ENCODE results near the gene ATF7. TPM values are rescaled to one million over a fixed set of nuclear protein-coding genes. Genes with fewer than 3 reads are reported as not detected.

The ATF7 gene
- total RNA-seq, 2 experiments from 2014 or later: 19.3 to 20.7 TPM

DNA sequence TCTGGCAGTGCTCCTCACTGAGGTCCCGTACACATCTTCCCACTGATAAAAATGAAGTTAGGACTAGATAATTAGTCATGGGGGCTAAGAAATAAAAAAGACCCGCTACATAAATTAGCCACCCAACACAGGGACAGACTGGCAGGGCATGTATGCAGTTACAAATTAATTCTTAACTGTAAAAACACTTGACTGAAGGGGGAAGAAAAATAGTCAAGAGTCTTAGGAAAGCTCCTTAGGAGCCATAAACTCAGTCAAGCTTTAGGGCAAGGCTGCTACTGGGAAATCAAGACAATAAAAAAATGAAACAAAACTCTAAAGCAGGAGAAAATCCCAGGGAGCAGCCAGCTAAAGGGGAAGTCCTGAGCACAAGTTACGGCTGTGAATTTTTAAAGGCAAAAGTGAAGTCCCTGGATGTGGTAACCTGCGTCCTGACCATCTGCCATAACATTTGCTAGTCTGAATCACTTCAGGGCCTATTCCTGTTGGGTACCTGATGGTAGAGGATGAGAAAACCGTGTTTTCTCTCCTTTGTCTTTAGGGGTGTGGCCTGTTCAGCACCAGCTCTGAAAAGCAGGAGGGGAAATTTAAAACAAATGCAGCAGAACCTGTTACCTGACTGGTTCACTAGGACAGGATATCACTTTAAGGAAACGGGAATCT is 111.4 kb downstream of the ATF7 start:
- no peaks in the 10 kb centered on the region for H3K27me3 Mint-ChIP-seq
- no peaks in the 10 kb centered on the region for H3K4me1 Mint-ChIP-seq (ENCODE audit: low read depth)
- POLR2A ChIA-PET: no interaction called here
- no peak overlapping the region for H3K27ac Mint-ChIP-seq
- CTCF ChIA-PET: interaction anchor here (0.9 to 1.2 kb wide), 2 partner anchors 40 to 162 kb away, joined by 4 to 6 read pairs; no protein-coding TSS in a partner anchor
- no peak overlapping the region for H3K4me3 Mint-ChIP-seq
- no peaks in the 10 kb centered on the region for H3K9me3 Mint-ChIP-seq
- H3K36me3 Mint-ChIP-seq: peaks cover 5% of the 10 kb centered on the region
- DNase-seq: no peak
- intact Hi-C loops (cut with micrococcal nuclease): no loop called here

DNA sequence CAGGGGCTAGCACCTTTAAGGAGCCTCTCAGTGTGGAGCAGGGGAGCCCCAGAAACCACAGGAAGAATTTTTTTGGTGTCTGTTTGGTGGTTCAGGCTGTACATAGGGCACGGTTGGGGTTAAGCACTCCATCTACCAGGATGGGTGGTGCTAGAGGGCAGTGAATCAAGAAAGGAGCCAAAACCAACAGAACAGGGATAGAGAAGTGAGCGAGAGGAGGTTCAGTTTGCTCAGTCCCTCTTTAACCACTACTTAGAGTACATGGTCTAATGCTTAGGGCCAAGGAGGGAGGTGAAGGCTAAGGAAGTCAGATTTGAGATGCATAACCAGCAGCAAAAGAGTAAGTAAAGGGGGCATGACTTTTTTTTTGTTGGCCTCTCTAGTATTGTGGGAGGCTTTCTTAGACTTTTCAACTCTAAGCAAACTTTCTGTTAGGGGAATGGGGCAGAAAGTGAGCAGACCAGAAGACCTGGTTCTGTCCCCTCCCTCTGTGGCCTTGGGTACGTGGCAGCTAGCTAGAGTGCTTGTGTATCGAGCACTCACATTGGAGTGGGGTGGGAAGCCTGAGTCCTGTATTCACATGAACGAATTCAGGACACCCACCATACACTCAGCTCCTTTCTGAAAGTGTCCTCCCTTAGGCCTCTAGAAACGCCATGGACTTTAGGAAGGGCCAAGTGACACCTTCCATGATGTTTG is 112.3 kb downstream of the ATF7 start:
- H3K27ac Mint-ChIP-seq: no peak overlapping the region
- H3K36me3 Mint-ChIP-seq: peaks cover 5% of the 10 kb centered on the region
- H3K9me3 Mint-ChIP-seq: no peaks in the 10 kb centered on the region
- CTCF ChIA-PET: no interaction called here
- peaks cover under 1% of the 10 kb centered on the region for H3K4me1 Mint-ChIP-seq (ENCODE audit: low read depth)
- POLR2A ChIA-PET: no interaction called here
- H3K27me3 Mint-ChIP-seq: no peaks in the 10 kb centered on the region
- no peak for DNase-seq
- intact Hi-C loops (cut with micrococcal nuclease): no loop called here
- no peak overlapping the region for H3K4me3 Mint-ChIP-seq

DNA sequence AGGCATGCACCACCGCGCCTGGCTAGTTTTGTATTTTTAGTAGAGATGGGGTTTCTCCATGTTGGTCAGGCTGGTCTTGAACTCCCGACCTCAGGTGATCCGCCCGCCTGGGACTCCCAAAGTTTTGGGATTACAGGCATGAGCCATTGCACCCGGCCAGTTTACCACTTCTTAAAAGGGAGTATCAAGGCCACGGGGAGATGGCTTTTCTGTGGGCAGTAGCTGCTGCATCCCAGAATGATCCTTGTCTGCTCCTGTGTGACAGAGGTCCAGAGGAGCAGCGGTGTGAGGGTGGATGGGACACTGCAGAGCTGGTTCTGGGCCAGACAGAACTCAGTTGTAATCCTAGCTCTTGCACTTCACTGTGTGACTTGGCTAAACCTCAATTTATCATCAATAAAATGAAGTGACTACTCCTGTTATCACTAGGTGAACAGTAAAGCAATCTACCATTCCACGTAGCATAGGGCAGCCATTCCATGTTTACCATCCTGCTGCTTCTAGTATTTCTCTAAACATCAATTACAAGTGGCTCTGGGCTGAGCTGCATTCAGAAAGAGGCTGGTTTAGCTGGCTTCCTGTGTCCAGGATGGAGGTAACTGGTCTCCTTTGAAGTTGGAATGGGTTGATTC is 115.9 kb downstream of the ATF7 start:
- no peaks in the 10 kb centered on the region for H3K27me3 Mint-ChIP-seq
- H3K36me3 Mint-ChIP-seq: peaks cover 2% of the 10 kb centered on the region
- peaks cover 5% of the 10 kb centered on the region for H3K4me1 Mint-ChIP-seq (ENCODE audit: low read depth)
- POLR2A ChIA-PET: no interaction called here
- H3K27ac Mint-ChIP-seq: no peak overlapping the region
- no peak overlapping the region for H3K4me3 Mint-ChIP-seq
- CTCF ChIA-PET: interaction anchor here (0.7 to 3.5 kb wide), 7 partner anchors 14 to 233 kb away, joined by 3 to 55 read pairs (median 4); partner anchors contain the start of gene AAAS
- no peaks in the 10 kb centered on the region for H3K9me3 Mint-ChIP-seq
- DNase-seq: no peak
- intact Hi-C loops (cut with micrococcal nuclease): no loop called here

DNA sequence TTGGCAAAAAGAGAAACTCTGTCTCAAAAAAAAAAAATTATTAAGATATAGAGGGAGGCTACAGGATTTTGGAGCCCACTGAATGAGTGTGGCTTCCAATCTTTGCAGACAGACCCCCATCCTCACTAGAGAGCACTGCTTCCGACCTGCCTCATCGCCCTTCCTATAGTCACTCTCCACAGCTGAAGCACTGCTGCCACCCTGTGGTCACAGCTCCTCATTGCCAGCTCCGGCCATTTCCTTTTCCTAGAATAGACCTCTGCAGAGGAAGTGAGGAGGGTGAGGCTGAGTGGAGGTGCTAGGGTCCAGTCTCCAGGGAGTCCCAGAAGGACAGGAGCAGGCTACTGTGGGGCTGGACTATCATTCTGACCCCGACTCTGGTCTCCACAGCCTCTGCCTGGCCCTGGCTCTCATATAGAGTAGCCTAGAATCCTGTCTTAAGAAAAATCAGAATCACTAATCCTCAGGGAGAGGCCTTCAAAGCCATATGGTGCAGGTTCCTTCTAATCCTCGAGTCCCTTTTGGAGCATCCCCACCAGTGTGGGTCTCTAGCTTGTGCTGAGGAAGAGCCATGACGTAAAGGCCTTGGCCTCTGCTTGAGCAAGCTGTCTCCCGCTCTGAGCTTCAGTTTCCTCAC is 117.5 kb downstream of the ATF7 start:
- DNase-seq: peak; percentile 92
- H3K4me3 Mint-ChIP-seq: no peak overlapping the region
- H3K27ac Mint-ChIP-seq: peak overlapping the region; percentile 67
- ChIA-PET CTCF (interaction anchor here (0.6 to 3.5 kb wide), 45 partner anchors 8 to 443 kb away, joined by 3 to 55 read pairs (median 5); partner anchors contain the start of genes AAAS, ATF7, ATP5MC2 and CSAD), POLR2A (interaction anchor here (0.6 to 1.2 kb wide), 5 partner anchors 14 to 289 kb away, joined by 3 to 6 read pairs (median 4); no protein-coding TSS in a partner anchor)
- H3K27me3 Mint-ChIP-seq: no peaks in the 10 kb centered on the region
- peaks cover 12% of the 10 kb centered on the region for H3K4me1 Mint-ChIP-seq (ENCODE audit: low read depth)
- no peaks in the 10 kb centered on the region for H3K9me3 Mint-ChIP-seq
- H3K36me3 Mint-ChIP-seq: no peaks in the 10 kb centered on the region
- intact Hi-C loops (cut with micrococcal nuclease): loop anchor here (1.0 kb wide), 2 partner anchors 156 to 181 kb away; no protein-coding TSS in a partner anchor

DNA sequence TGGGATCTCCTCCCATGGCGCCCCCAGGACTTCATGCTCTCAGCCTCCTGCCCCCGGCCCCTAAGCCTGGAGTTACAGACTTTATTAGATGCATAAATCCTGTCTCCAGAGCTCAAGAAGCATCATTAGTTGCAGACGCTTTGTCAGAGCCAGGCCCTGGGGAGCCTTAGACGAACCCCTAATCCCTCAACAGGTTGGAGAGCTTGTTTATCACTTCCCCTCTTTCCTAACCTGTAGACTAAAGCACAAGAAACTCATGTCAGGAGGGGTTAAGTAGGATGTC is 118.6 kb downstream of the ATF7 start:
- no peaks in the 10 kb centered on the region for H3K27me3 Mint-ChIP-seq
- H3K36me3 Mint-ChIP-seq: no peaks in the 10 kb centered on the region
- ChIA-PET POLR2A (no interaction called here), CTCF (interaction anchor here (1.2 to 2.7 kb wide), 9 partner anchors 8 to 240 kb away, joined by 3 to 22 read pairs (median 13); partner anchors contain the start of genes ESPL1 and MAP3K12)
- H3K4me3 Mint-ChIP-seq: no peak overlapping the region
- no peak for DNase-seq
- intact Hi-C loops (cut with micrococcal nuclease): no loop called here
- H3K27ac Mint-ChIP-seq: no peak overlapping the region
- peaks cover 13% of the 10 kb centered on the region for H3K4me1 Mint-ChIP-seq (ENCODE audit: low read depth)
- H3K9me3 Mint-ChIP-seq: no peaks in the 10 kb centered on the region

DNA sequence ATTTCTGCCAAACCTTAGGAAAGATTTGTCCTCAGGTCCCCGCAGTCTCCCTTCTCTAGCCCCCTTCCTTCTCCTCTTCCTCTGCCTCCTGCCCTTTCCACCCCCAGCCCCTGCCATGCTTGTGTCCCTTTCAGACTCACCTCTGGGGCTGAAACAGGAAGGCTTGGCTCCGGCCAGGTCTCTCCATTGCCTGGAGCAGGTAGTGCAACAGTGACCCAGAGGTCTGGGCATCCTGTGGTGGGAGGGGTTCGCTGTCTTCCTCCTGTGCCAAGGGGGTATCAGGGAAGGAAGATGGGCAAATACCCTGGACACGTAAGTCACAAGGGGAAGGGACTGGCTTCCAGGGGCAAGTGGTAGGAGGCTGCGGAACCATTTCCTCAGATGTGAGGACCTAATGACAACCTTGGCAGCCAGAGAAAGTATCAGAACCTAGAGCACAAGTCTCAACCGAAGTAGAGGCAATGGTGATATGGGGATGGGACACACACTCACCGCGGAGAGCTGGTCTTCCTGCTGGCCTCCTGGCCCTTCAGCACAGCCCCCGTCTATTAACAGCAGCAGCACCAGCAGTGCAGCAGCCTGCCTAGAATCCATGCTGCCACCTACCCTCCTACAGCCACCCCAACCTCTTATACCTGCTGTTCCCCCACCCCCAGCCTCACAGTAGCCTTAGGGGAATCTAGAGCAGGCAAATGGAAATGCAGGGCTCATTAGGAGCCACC is 119.1 kb downstream of the ATF7 start, which contains the start of gene NPFF:
Gene NPFF (minus strand): TSS at position 604 of the 722 bp plus-strand sequence. CDS start 10 bp downstream, at position 594.
- peaks cover 18% of the 10 kb centered on the region for H3K4me1 Mint-ChIP-seq (ENCODE audit: low read depth)
- no peak within 1 kb of the TSS for H3K27ac Mint-ChIP-seq
- H3K9me3 Mint-ChIP-seq: no peaks in the 10 kb centered on the region
- no peaks in the 10 kb centered on the region for H3K27me3 Mint-ChIP-seq
- intact Hi-C loops (cut with micrococcal nuclease): no loop called here
- ChIA-PET POLR2A (no interaction called here), CTCF (interaction anchor here (2.0 to 2.7 kb wide), 4 partner anchors 8 to 29 kb away, joined by 7 to 22 read pairs (median 18); partner anchors contain the start of gene MAP3K12)
- H3K36me3 Mint-ChIP-seq: no peaks in the 10 kb centered on the region
- no peak within 1 kb of the TSS for H3K4me3 Mint-ChIP-seq
- no peak for DNase-seq

DNA sequence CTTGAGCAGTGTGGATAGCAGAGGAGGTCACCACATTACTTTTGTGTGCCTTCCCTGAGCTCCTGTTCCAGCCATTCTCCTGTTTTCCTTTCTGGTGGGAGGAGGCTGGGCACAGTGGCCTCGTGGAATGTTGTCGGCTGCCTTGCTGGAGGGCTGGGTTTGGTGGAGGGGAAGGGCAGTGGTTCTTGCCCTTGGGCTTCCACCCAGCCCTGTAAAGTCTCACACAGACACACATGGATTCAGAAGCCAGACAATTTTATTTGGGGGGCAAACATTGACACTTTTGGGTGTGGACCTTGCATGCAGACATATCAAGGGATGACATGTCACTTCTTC is 119.8 kb downstream of the ATF7 start:
- ChIA-PET POLR2A (no interaction called here), CTCF (interaction anchor here (0.7 to 1.1 kb wide), 2 partner anchors 154 to 185 kb away, joined by 3 read pairs; partner anchors contain the start of gene AAAS)
- no peak for DNase-seq
- intact Hi-C loops (cut with micrococcal nuclease): no loop called here
- no peaks in the 10 kb centered on the region for H3K27me3 Mint-ChIP-seq
- no peak overlapping the region for H3K27ac Mint-ChIP-seq
- peaks cover 23% of the 10 kb centered on the region for H3K4me1 Mint-ChIP-seq (ENCODE audit: low read depth)
- no peaks in the 10 kb centered on the region for H3K36me3 Mint-ChIP-seq
- H3K9me3 Mint-ChIP-seq: no peaks in the 10 kb centered on the region
- H3K4me3 Mint-ChIP-seq: no peak overlapping the region

DNA sequence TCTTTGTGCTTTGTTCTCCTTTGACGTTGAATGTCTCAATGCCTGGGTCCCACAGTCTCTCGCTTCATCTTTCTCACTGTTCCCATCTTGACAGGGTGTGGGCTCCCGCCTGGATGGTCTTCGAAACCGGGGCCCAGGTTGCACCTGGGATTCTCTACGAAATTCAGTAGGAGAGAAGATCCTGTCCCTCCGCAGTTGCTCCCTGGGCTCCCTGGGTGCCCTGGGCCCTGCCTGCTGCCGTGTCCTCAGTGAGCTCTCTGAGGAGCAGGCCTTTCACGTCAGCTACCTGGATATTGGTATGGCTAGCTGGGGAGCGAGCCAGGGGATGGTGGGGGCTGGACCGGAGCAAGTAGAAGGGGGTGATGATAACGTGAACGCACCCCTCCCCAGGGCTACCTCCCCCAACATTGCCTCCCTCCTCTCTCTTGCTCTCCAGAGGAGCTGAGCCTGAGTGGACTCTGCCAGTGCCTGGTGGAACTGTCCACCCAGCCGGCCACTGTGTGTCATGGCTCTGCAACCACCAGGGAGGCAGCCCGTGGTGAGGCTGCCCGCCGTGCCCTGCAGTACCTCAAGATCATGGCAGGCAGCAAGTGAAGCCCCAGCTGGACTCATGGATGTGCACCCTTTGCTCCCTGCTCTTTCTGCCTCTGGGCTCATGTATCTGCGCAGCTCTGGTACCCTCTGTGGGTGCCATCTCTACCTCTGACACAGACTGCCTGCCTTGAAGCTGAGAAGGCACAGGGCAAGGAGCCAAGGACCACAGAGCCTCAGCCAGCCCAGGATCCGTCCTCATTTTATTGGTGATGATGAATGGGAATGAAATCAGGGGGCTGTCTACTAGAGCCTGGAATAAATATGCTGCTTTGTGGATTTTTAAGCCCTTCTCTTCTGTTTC is 120.4 kb downstream of the ATF7 start:
- no peak overlapping the region for H3K27ac Mint-ChIP-seq
- CTCF ChIA-PET: interaction anchor here (0.7 to 1.8 kb wide), 3 partner anchors 153 to 185 kb away, joined by 3 to 4 read pairs (median 3); partner anchors contain the start of gene AAAS
- no peak overlapping the region for H3K4me3 Mint-ChIP-seq
- POLR2A ChIA-PET: no interaction called here
- H3K9me3 Mint-ChIP-seq: no peaks in the 10 kb centered on the region
- H3K27me3 Mint-ChIP-seq: no peaks in the 10 kb centered on the region
- H3K4me1 Mint-ChIP-seq (ENCODE audit: low read depth): peaks cover 23% of the 10 kb centered on the region
- intact Hi-C loops (cut with micrococcal nuclease): no loop called here
- H3K36me3 Mint-ChIP-seq: no peaks in the 10 kb centered on the region
- no peak for DNase-seq

DNA sequence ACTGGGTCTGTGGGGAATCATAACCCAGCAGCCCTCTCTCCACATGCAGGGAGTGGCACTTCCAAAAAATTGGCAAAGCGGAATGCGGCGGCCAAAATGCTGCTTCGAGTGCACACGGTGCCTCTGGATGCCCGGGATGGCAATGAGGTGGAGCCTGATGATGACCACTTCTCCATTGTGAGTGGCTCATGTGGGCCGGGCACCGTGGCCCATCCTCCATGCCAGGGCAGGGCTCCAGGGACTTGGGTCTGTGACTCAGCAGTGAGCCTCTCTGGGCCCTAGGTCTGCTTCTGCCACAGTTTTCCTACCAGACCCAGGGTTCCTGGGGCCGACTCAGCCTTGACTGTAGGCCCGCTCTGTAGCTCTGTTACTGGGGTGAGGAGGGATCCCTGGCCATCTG is 121.1 kb downstream of the ATF7 start:
- Mint-ChIP-seq H3K36me3 (no peaks in the 10 kb centered on the region), H3K4me3 (no peak overlapping the region), H3K27me3 (no peaks in the 10 kb centered on the region), H3K27ac (no peak overlapping the region), H3K4me1 (ENCODE audit: low read depth) (peaks cover 25% of the 10 kb centered on the region), H3K9me3 (no peaks in the 10 kb centered on the region)
- no peak for DNase-seq
- POLR2A ChIA-PET: no interaction called here
- CTCF ChIA-PET: interaction anchor here (1.1 to 2.0 kb wide), 3 partner anchors 153 to 184 kb away, joined by 3 to 7 read pairs (median 4); partner anchors contain the start of gene AAAS
- intact Hi-C loops (cut with micrococcal nuclease): no loop called here

DNA sequence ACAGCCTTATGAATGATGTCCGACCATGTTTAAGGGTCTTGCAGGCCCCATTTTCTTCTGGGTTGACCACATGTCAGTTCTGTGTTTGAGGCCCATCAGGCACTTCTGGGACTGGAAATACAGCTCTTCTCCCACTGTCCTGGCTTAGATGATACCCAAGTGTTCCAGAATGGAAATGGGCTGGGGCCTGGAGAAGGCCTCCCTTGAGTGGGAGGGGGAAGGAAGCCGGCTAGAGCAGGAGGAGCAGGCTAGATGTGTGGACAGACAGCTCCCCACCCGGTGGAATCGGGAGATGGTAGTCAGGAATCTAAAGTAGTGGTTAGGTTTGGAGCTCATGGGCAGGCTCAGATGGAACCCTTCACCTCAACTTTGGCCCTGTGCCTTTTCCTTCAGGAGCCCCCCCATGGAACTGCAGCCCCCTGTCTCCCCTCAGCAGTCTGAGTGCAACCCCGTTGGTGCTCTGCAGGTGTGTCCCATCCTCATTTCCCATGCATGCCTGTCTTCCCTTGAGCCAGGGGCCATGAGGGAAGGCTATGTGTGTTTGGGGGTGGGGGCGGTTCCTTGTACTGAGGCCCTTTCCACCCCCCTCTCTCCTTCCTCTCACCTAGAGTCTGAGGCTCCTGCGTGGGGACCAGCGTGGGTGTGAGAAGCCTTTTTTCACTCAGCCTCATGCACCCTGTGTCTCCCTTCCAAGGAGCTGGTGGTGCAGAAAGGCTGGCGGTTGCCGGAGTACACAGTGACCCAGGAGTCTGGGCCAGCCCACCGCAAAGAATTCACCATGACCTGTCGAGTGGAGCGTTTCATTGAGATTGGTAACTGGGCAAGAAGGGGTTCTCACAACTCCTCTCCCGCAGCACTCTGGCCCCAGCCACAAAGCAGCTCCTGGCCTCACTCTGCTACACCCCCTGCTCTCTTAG is 121.9 kb downstream of the ATF7 start:
- ChIA-PET POLR2A (no interaction called here), CTCF (interaction anchor here (1.3 to 2.3 kb wide), 4 partner anchors 27 to 183 kb away, joined by 3 to 7 read pairs (median 4); partner anchors contain the start of gene AAAS)
- intact Hi-C loops (cut with micrococcal nuclease): no loop called here
- H3K36me3 Mint-ChIP-seq: no peaks in the 10 kb centered on the region
- no peak overlapping the region for H3K27ac Mint-ChIP-seq
- H3K4me3 Mint-ChIP-seq: no peak overlapping the region
- DNase-seq: no peak
- H3K9me3 Mint-ChIP-seq: no peaks in the 10 kb centered on the region
- H3K4me1 Mint-ChIP-seq (ENCODE audit: low read depth): peaks cover 29% of the 10 kb centered on the region
- H3K27me3 Mint-ChIP-seq: no peaks in the 10 kb centered on the region

All from activated CD4-positive, alpha-beta memory T cell treated with anti-CD3 and anti-CD28 coated beads for 36 hours (primary cell).